Gastrocnemius medialis (tissue), 4 donors: ENCODE results near the gene TTC39A.

Experiments
- CTCF ChIP-seq, 5 experiments: fragments of 450-650 bp in 3 of 5; fragments of 200-600 bp in 2 of 5; sonication (generic) in 2 of 5; IDR thresholded peaks in 4 of 5; conservative IDR thresholded peaks in 1 of 5; 1 replicate in 4 of 5; 2 replicates in 1 of 5; pipeline ENCODE4 v1.5.1; 2016 to 2019; ENCODE audit warnings: antibody characterized with exemption in 5 of 5, mild to moderate bottlenecking in 3 of 5, moderate library complexity in 3 of 5
- POLR2A ChIP-seq, 2 donors: fragments of 450-650 bp; IDR thresholded peaks; one replicate each; pipeline ENCODE4 v1.6.1; 2017; ENCODE audit warnings: antibody characterized with exemption in 2 of 2, mild to moderate bottlenecking in 2 of 2, moderate library complexity in 2 of 2

GRCh38 chr1:51285055-51285454 is 45.3 kb downstream of the TTC39A start:
- no peak for TF ChIP-seq CTCF (IDR thresholded peaks at IDR 0.05 in 4 of 5, conservative IDR thresholded peaks at IDR 0.05 in 1 of 5)
- TF ChIP-seq POLR2A (IDR thresholded peaks at IDR 0.05) = no peak
